IMR-90 (cell line): ENCODE measurements around the gene DAPK1. TPM values are rescaled to one million over a fixed set of nuclear protein-coding genes. Genes with fewer than 3 reads are reported as not detected.

Source experiments
- ATAC-seq: fragments of 200-7000 bp; cut with Tn5 transposase; 2 replicates; pipeline ENCODE4 v1.9.1; 2020; ENCODE audit warnings: low read depth, mild to moderate bottlenecking, moderate library complexity
- BruUV-seq: library from RNA; stranded (reverse); fragments of 400-500 nt; replicated peaks from 2 replicates; lab custom pipeline; 2021; lab: Mats Ljungman, UMichigan
- CTCF ChIA-PET: fragments of 300-600 bp; formaldehyde crosslinking; extraction: SDS; loops from one replicate; lab custom pipeline; 2021; ENCODE audit warnings: antibody characterized with exemption; lab: Yijun Ruan, JAX
- POLR2A ChIA-PET: fragments of 300-600 bp; sonication (Branson Sonifier 250); formaldehyde crosslinking; loops from one replicate; lab custom pipeline; 2022; ENCODE audit warnings: antibody characterized with exemption; ENCODE audit not compliant: unreplicated experiment; lab: Charles Lee
- DNase-seq: peaks from one replicate; pipeline ENCODE4 v3.0.0; 2013
- H2AFZ ChIP-seq: replicated peaks from 2 replicates; pipeline ENCODE3; 2013; ENCODE audit warnings: low read length, mild to moderate bottlenecking; ENCODE audit not compliant: poor library complexity
- H2AK5ac ChIP-seq: 2 replicates; pipeline ENCODE4 v1.6.1; 2013; ENCODE audit warnings: low read depth, low read length, inconsistent platforms
- H2AK9ac ChIP-seq: replicated peaks from 2 replicates; pipeline ENCODE3; 2013; ENCODE audit warnings: mild to moderate bottlenecking, low read depth, low read length, moderate library complexity; ENCODE audit not compliant: poor library complexity
- H2BK120ac ChIP-seq: 2 replicates; pipeline ENCODE4 v1.6.1; 2013; ENCODE audit warnings: low read depth, low read length, inconsistent platforms
- H2BK15ac ChIP-seq: 3 replicates; pipeline ENCODE4 v1.6.1; 2013; ENCODE audit warnings: low read depth, low read length, inconsistent platforms
- H2BK20ac ChIP-seq: 2 replicates; pipeline ENCODE4 v1.6.1; 2013; ENCODE audit warnings: low read depth, mild to moderate bottlenecking, inconsistent platforms, low read length, moderate library complexity
- H2BK5ac ChIP-seq: 2 replicates; pipeline ENCODE4 v1.6.1; 2013; ENCODE audit warnings: mild to moderate bottlenecking, low read depth, low read length, inconsistent platforms; ENCODE audit not compliant: poor library complexity, severe bottlenecking
- H3K14ac ChIP-seq: replicated peaks from 2 replicates; pipeline ENCODE4 v1.6.1; 2013; ENCODE audit warnings: low read depth, low read length, inconsistent platforms
- H3K18ac ChIP-seq: 2 replicates; pipeline ENCODE4 v1.6.1; 2013; ENCODE audit warnings: low read depth, low read length, control low read depth
- H3K23ac ChIP-seq: 2 replicates; pipeline ENCODE4 v1.6.1; 2013; ENCODE audit warnings: low read depth, low read length, inconsistent platforms
- H3K27ac ChIP-seq: 2 replicates; pipeline ENCODE4 v1.5.1; 2013; ENCODE audit warnings: mild to moderate bottlenecking, control low read depth, low read length; ENCODE audit not compliant: insufficient read depth
- H3K27me3 ChIP-seq: 2 replicates; pipeline ENCODE4 v1.6.1; 2013; ENCODE audit warnings: low read length; ENCODE audit not compliant: control insufficient read depth, insufficient read depth
- H3K36me3 ChIP-seq: 2 replicates; pipeline ENCODE4 v1.6.1; 2013; ENCODE audit warnings: low read length, mixed read lengths; ENCODE audit not compliant: control insufficient read depth, insufficient read depth
- H3K4ac ChIP-seq: 2 replicates; pipeline ENCODE4 v1.6.1; 2013; ENCODE audit warnings: low read depth, low read length, inconsistent platforms
- H3K4me1 ChIP-seq: 2 replicates; pipeline ENCODE4 v1.6.1; 2013; ENCODE audit warnings: low read length, mixed read lengths; ENCODE audit not compliant: control insufficient read depth, insufficient read depth
- H3K4me2 ChIP-seq: 2 replicates; pipeline ENCODE4 v1.6.1; 2013; ENCODE audit warnings: low read depth, mild to moderate bottlenecking, control low read depth, low read length, moderate library complexity
- H3K4me3 ChIP-seq: 2 replicates; pipeline ENCODE4 v1.5.1; 2013; ENCODE audit warnings: low read depth, mild to moderate bottlenecking, control low read depth, low read length, moderate library complexity; ENCODE audit not compliant: insufficient read depth
- H3K56ac ChIP-seq: 2 replicates; pipeline ENCODE4 v1.6.1; 2013; ENCODE audit warnings: low read length, inconsistent platforms; ENCODE audit not compliant: insufficient read depth; ENCODE audit errors: extremely low read depth
- H3K79me1 ChIP-seq, 2 experiments: 2 replicates each; pipeline ENCODE4 v1.6.1; 2013; ENCODE audit warnings: low read length in 2 of 2, inconsistent platforms in 1 of 2, low read depth in 1 of 2
- H3K9ac ChIP-seq: 2 replicates; pipeline ENCODE4 v1.6.1; 2013; ENCODE audit warnings: low read depth, low read length, control low read depth
- H3K9me1 ChIP-seq: 2 replicates; pipeline ENCODE4 v1.6.1; 2013; ENCODE audit warnings: low read length, inconsistent platforms; ENCODE audit not compliant: insufficient read depth
- H3K9me3 ChIP-seq: 2 replicates; pipeline ENCODE4 v1.6.1; 2013; ENCODE audit warnings: low read length; ENCODE audit not compliant: control insufficient read depth, insufficient read depth
- H4K20me1 ChIP-seq: 2 replicates; pipeline ENCODE4 v1.6.1; 2013; ENCODE audit warnings: low read length, inconsistent platforms; ENCODE audit not compliant: insufficient read depth
- H4K5ac ChIP-seq: 2 replicates; pipeline ENCODE4 v1.6.1; 2013; ENCODE audit warnings: mild to moderate bottlenecking, low read depth, low read length, control low read depth
- H4K8ac ChIP-seq, 2 experiments: 2 replicates each; pipeline ENCODE4 v1.6.1; 2013; ENCODE audit warnings: low read depth in 2 of 2, low read length in 2 of 2, control low read depth in 1 of 2, inconsistent platforms in 1 of 2
- H4K91ac ChIP-seq: 2 replicates; pipeline ENCODE4 v1.6.1; 2013; ENCODE audit warnings: low read depth, low read length, inconsistent platforms; ENCODE audit not compliant: insufficient read depth
- CHD1 ChIP-seq: IDR thresholded peaks from 2 replicates; pipeline ENCODE4 v1.6.1; 2012; ENCODE audit warnings: low read depth, low read length, improper control_type of control experiment
- MAFK ChIP-seq: IDR thresholded peaks from 2 replicates; pipeline ENCODE4 v1.6.1; 2012; ENCODE audit warnings: low read depth, low read length, improper control_type of control experiment
- RAD21 ChIP-seq: IDR thresholded peaks from 2 replicates; pipeline ENCODE4 v1.6.1; 2012; ENCODE audit warnings: low read length, improper control_type of control experiment
- RFX5 ChIP-seq: IDR thresholded peaks from 2 replicates; pipeline ENCODE4 v1.8.0; 2012; ENCODE audit warnings: low read depth, mild to moderate bottlenecking, low read length, moderate library complexity
- SMC3 ChIP-seq: fragments of 150-350 bp; IDR thresholded peaks from 2 replicates; pipeline ENCODE4 v1.6.1; 2016; ENCODE audit warnings: low read depth, mild to moderate bottlenecking, antibody characterized with exemption, low read length, moderate library complexity
- USF2 ChIP-seq: fragments of 150-350 bp; IDR thresholded peaks from 2 replicates; pipeline ENCODE4 v1.6.1; 2017; ENCODE audit warnings: mild to moderate bottlenecking, antibody characterized with exemption, low read length, low read depth
- WGBS, 2 experiments: methylation state at CpG; one replicate each; pipeline versions ENCODE4 v1.1.5 to v1.1.7; 2013; ENCODE audit warnings: missing lambda C conversion rate in 2 of 2; ENCODE audit not compliant: insufficient read length in 1 of 2; ENCODE audit errors: extremely low coverage in 2 of 2; 5-methylcytosine and 5-hydroxymethylcytosine counted together
- dilution Hi-C: fragments of 300-500 bp; cut with HindIII; formaldehyde crosslinking; loops from one replicate; pipeline ENCODE4 v1.14.3; 2018; ENCODE audit warnings: low sequenced_read_pairs; ENCODE audit not compliant: unreplicated experiment
- in situ Hi-C: fragments of 300-500 bp; cut with MboI; formaldehyde crosslinking; loops from 3 replicates; pipeline ENCODE4 v1.14.3; 2019; ENCODE audit warnings: low sequenced_read_pairs, inconsistent platforms, mixed read lengths
- intact Hi-C: fragments of 100-400 bp; cut with micrococcal nuclease; formaldehyde crosslinking; loops from 2 replicates; pipeline ENCODE4 v1.10.0; 2022
- polyA plus RNA-seq, 3 experiments: library from polyadenylated mRNA; depleted of rRNA; stranded (reverse); fragments of >200 nt; gene quantifications; 2 replicates each; pipeline ENCODE4 v1.2.3, GENCODE V29; 2012; ENCODE audit warnings: low replicate concordance in 1 of 3
- total RNA-seq: library from RNA; depleted of rRNA; stranded (reverse); fragments of >200 nt; gene quantifications from 2 replicates; pipeline ENCODE4 v1.2.3, GENCODE V29; 2012

The DAPK1 gene
- total and polyA plus RNA-seq, 2 of the 4 experiments (the other 2 are of a cell fraction): under 0.01 to 0.03 TPM

- Histone ChIP-seq H3K9ac (no peak overlapping the region), H4K20me1 (no peaks in the 10 kb centered on the region), H3K56ac (no peak overlapping the region), H3K23ac (no peak overlapping the region), H3K4me2 (no peak overlapping the region), H2AFZ (no peak overlapping the region), H2AK5ac (no peak overlapping the region), H3K18ac (no peak overlapping the region), H3K36me3 (no peaks in the 10 kb centered on the region), H4K8ac (no peak overlapping the region), H2AK9ac (no peak overlapping the region), H3K9me1 (no peaks in the 10 kb centered on the region), H3K79me1 (no peaks in the 10 kb centered on the region), H3K27ac (no peak overlapping the region), H3K4ac (no peak overlapping the region), H3K4me3 (no peak overlapping the region), H2BK20ac (no peak overlapping the region), H2BK5ac (no peak overlapping the region), H4K91ac (no peak overlapping the region), H3K27me3 (peaks cover 10% of the 10 kb centered on the region; the same call in 1 of the 2 replicates), H3K9me3 (peaks cover 8% of the 10 kb centered on the region), H3K4me1 (no peaks in the 10 kb centered on the region), H2BK120ac (no peak overlapping the region), H2BK15ac (no peak overlapping the region), H4K5ac (no peak overlapping the region), H3K14ac (no peak overlapping the region)
- ATAC-seq (no peak), DNase-seq (no peak)
- TF ChIP-seq RFX5: no peak
- TF ChIP-seq SMC3: no peak
- no peak for TF ChIP-seq USF2
- TF ChIP-seq CHD1: no peak
- no peak for TF ChIP-seq RAD21
- no peak for TF ChIP-seq MAFK
- no TSS peak for BruUV-seq
- dilution Hi-C loops: loop anchor here (10.0 kb wide), 1 partner anchor 334 kb away; no protein-coding TSS in a partner anchor
- intact Hi-C loops: no loop called here
- WGBS, 2 experiments: no CpG with 5 or more reads among the region's 4 CpGs
- ChIA-PET CTCF (no interaction called here), POLR2A (no interaction called here)
- in situ Hi-C loops: loop anchor here (10.0 kb wide), 1 partner anchor 1254 kb away; no protein-coding TSS in a partner anchor
Observed at GRCh38 chr9:87668722-87669121, 171.1 kb downstream of the DAPK1 start.
